Esophagus squamous epithelium (tissue), 4 donors: ENCODE results near the gene ROR2.

ENCODE experiments used
- POLR2A ChIP-seq, 4 donors: fragments of 450-650 bp; IDR thresholded peaks; one replicate each; pipeline ENCODE4 v1.6.1; 2017; ENCODE audit warnings: antibody characterized with exemption in 4 of 4, mild to moderate bottlenecking in 4 of 4, moderate library complexity in 3 of 4
- TF ChIP-seq, protein P1 (sequence below), 6 experiments: fragments of 450-650 bp in 4 of 6; fragments of 200-600 bp in 2 of 6; sonication (generic) in 2 of 6; IDR thresholded peaks; one replicate each; pipeline ENCODE4 v1.5.1; 2016 to 2019; ENCODE audit warnings: antibody characterized with exemption in 6 of 6, mild to moderate bottlenecking in 4 of 6, moderate library complexity in 4 of 6

DNA sequence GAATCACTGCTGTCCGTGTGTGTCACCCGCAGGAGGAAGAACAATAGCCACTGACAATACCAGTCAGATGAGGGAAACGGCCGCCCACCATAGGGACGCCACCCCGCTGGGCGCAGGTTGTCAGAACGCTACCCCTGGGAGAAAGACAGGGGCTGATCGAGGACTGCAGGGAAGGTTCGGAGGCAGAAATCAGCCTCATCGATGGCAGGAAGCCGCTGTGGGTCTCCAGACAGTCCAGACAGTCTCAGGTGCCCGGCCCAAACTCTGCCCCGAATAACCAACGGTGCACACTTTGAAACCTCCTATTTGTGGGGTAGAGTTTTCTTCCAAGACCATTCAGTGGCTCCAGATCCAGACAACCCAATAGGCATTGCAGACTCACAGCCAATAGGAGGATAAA lies 181.5 kb downstream of the ROR2 start:
- TF ChIP-seq, protein P1, sequence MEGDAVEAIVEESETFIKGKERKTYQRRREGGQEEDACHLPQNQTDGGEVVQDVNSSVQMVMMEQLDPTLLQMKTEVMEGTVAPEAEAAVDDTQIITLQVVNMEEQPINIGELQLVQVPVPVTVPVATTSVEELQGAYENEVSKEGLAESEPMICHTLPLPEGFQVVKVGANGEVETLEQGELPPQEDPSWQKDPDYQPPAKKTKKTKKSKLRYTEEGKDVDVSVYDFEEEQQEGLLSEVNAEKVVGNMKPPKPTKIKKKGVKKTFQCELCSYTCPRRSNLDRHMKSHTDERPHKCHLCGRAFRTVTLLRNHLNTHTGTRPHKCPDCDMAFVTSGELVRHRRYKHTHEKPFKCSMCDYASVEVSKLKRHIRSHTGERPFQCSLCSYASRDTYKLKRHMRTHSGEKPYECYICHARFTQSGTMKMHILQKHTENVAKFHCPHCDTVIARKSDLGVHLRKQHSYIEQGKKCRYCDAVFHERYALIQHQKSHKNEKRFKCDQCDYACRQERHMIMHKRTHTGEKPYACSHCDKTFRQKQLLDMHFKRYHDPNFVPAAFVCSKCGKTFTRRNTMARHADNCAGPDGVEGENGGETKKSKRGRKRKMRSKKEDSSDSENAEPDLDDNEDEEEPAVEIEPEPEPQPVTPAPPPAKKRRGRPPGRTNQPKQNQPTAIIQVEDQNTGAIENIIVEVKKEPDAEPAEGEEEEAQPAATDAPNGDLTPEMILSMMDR (IDR thresholded peaks at IDR 0.05): no peak
- TF ChIP-seq POLR2A (IDR thresholded peaks at IDR 0.05): no peak
